Suppressor macrophage treated with lipopolysaccharide for 1 hour (primary cell): ENCODE measurements around the gene TTLL11.
A peak's percentile ranks its signal among the peaks of the same experiment; 100 is the strongest.

Experiments
- DNase-seq, 3 donors: peaks; one replicate each; pipeline ENCODE4 v3.0.0-alpha.2; 2020 to 2022

TTLL11 gene

GRCh38 chr9:122075135-122076030 is 17.7 kb downstream of the TTLL11 start:
- DNase-seq, result no peak

GRCh38 chr9:122071715-122072114 is 21.4 kb downstream of the TTLL11 start:
- DNase-seq, result no peak

- no peak for DNase-seq
Measured at GRCh38 chr9:122070728-122071515, 22.2 kb downstream of the TTLL11 start.

- peak in 1 of 3 donors; percentile 14 for DNase-seq
Measured at GRCh38 chr9:122066680-122067079, 26.4 kb downstream of the TTLL11 start.

- DNase-seq, result no peak
Measured at GRCh38 chr9:122065923-122066629, 27.0 kb downstream of the TTLL11 start.

- DNase-seq, result no peak
Measured at GRCh38 chr9:122060481-122060880, 32.6 kb downstream of the TTLL11 start.

GRCh38 chr9:122059955-122060324 is 33.2 kb downstream of the TTLL11 start:
- no peak for DNase-seq

GRCh38 chr9:122059214-122059954 is 33.7 kb downstream of the TTLL11 start:
- DNase-seq, result no peak

- no peak for DNase-seq
Measured at GRCh38 chr9:122058709-122059108, 34.4 kb downstream of the TTLL11 start.

- no peak for DNase-seq
Measured at GRCh38 chr9:122058051-122058450, 35.1 kb downstream of the TTLL11 start.

GRCh38 chr9:122057211-122057610 is 35.9 kb downstream of the TTLL11 start:
- DNase-seq, result no peak

- DNase-seq, result no peak
Measured at GRCh38 chr9:122056484-122056883, 36.6 kb downstream of the TTLL11 start.

- peak; percentile 51 to 55 (median 52) for DNase-seq
Measured at GRCh38 chr9:122055701-122056100, 37.4 kb downstream of the TTLL11 start.

GRCh38 chr9:122053567-122054350 is 39.3 kb downstream of the TTLL11 start:
- no peak for DNase-seq

- no peak for DNase-seq
Measured at GRCh38 chr9:122053064-122053463, 40.0 kb downstream of the TTLL11 start.

GRCh38 chr9:122051351-122052321 is 41.5 kb downstream of the TTLL11 start:
- DNase-seq, result peak in 1 of 3 donors; percentile 9

GRCh38 chr9:122050167-122050566 is 42.9 kb downstream of the TTLL11 start:
- no peak for DNase-seq

GRCh38 chr9:122042056-122042455 is 51.1 kb downstream of the TTLL11 start:
- DNase-seq, result no peak

- no peak for DNase-seq
Measured at GRCh38 chr9:122040561-122041242, 52.4 kb downstream of the TTLL11 start.

- no peak for DNase-seq
Measured at GRCh38 chr9:122039234-122039633, 53.9 kb downstream of the TTLL11 start.
